ENCODE results near the gene IL4I1. TPM values are rescaled to one million over a fixed set of nuclear protein-coding genes. Genes with fewer than 3 reads are reported as not detected.

The IL4I1 gene
- total RNA-seq, 1 donor from 2014 or later, result 0.24 TPM

DNA sequence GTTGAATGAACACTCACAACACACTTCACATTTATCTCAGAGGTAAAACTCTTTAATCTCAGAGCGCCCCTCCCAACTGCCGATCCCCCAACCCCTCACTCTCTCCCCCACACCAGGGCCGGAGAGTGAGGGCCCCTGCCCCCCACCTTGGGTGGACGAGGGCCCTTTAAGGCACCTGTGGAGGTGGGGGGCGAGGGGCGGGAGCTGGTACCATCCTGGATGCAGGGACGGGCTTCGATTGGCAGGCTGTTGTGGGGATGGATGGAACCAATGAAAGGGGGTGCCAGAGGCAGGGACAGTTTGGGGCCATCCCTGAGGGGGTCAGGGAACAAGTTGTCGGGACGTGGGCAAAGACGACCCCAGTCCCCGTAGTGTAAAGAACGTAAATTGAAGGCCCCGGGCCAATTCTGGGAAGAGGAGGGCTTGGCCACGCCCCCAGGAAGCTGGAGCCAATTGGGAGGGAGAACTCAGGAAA, 27.6 kb downstream of the IL4I1 start:
- DNase-seq (ENCODE audit: low spot score, unreplicated experiment), result no peak
- TF ChIP-seq, protein P1, sequence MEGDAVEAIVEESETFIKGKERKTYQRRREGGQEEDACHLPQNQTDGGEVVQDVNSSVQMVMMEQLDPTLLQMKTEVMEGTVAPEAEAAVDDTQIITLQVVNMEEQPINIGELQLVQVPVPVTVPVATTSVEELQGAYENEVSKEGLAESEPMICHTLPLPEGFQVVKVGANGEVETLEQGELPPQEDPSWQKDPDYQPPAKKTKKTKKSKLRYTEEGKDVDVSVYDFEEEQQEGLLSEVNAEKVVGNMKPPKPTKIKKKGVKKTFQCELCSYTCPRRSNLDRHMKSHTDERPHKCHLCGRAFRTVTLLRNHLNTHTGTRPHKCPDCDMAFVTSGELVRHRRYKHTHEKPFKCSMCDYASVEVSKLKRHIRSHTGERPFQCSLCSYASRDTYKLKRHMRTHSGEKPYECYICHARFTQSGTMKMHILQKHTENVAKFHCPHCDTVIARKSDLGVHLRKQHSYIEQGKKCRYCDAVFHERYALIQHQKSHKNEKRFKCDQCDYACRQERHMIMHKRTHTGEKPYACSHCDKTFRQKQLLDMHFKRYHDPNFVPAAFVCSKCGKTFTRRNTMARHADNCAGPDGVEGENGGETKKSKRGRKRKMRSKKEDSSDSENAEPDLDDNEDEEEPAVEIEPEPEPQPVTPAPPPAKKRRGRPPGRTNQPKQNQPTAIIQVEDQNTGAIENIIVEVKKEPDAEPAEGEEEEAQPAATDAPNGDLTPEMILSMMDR (IDR thresholded peaks at IDR 0.05; ENCODE audit: unreplicated experiment), result no peak
- Mint-ChIP-seq H3K36me3 (ENCODE audit: insufficient read depth) (peaks cover 11% of the 10 kb centered on the region), H3K4me1 (ENCODE audit: low read depth) (peaks cover 18% of the 10 kb centered on the region), H3K27me3 (no peaks in the 10 kb centered on the region), H3K4me3 (ENCODE audit: low read depth) (no peak overlapping the region), H3K27ac (no peak overlapping the region), H3K9me3 (ENCODE audit: low read depth) (no peaks in the 10 kb centered on the region)

DNA sequence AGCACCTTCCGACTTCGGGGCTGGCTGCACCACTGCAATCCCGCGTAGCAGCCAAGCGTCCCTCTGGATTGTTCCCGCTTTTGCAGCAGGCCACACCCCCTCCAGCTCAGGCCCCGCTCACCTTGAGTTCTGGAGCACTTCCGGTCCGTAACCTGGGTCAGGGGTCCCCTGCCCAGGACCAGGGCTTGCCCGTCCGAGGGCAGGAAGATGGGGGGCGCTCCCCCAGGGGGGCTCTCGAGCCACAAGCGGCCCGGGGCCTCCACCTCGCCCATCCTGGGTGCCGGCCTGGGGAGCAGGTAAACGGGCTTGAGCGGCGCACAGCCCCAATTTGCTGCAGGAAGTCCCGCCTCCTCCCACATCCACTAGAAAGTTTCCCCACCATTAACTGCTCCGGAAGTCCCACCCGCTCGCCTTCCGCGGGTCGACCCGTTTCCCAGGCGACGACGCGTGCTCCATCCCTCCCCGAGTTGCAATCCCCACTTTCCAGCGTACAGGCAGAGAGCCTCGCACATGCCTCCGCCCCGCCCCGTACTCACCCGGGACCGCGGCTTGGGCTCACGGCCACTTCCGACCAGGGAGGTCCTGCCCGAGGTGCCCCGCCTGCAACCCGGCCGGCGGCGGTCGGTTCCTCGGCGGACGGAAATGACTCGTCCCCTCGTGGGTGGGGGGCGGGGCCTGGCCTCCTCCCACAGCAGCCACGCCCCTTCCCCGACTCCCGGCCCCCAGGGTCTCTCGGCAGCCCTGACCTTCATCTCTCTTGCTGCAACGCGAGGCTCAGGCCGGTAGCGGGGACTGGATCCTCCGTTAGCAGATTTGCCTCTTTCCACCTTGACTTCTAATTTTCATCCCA, 29.5 kb downstream of the IL4I1 start, which contains the start of gene PNKP:
Gene PNKP, minus strand, starts transcription at position 644 of the 850 bp plus-strand sequence. Its CDS starts 372 bp downstream, at position 272.
- no peaks in the 10 kb centered on the region for H3K9me3 Mint-ChIP-seq (ENCODE audit: low read depth)
- H3K4me3 Mint-ChIP-seq (ENCODE audit: low read depth), result no peak within 1 kb of the TSS
- peak; percentile 79 for DNase-seq (ENCODE audit: low spot score, unreplicated experiment)
- H3K4me1 Mint-ChIP-seq (ENCODE audit: low read depth), result peaks cover 20% of the 10 kb centered on the region
- H3K27me3 Mint-ChIP-seq, result no peaks in the 10 kb centered on the region
- H3K36me3 Mint-ChIP-seq (ENCODE audit: insufficient read depth), result peaks cover 15% of the 10 kb centered on the region
- H3K27ac Mint-ChIP-seq, result peak within 1 kb of the TSS; percentile 97
- TF ChIP-seq, protein P1 (IDR thresholded peaks at IDR 0.05; ENCODE audit: unreplicated experiment), result no peak

DNA sequence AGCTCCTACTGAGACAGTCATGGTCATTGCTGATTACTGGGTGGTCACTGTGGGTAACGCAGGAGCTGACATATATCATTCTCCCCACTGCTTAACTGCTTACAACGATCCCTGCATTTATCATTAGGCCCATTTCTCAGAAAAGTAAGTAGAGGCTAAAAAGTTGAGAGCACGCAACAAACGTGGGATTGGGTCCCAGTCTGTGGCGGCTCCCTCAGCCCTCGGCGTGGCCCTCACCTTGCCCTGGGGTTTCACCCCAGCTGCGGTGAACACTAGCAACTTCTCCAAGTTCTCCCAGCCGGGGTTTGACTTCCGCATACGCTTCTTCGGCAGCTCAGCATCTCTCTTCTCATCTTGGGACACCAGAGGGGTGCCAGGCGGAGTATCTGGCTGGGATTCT, 31.8 kb downstream of the IL4I1 start:
- Mint-ChIP-seq H3K36me3 (ENCODE audit: insufficient read depth) (peaks cover 19% of the 10 kb centered on the region), H3K4me3 (ENCODE audit: low read depth) (no peak overlapping the region), H3K9me3 (ENCODE audit: low read depth) (no peaks in the 10 kb centered on the region), H3K4me1 (ENCODE audit: low read depth) (peaks cover 14% of the 10 kb centered on the region), H3K27me3 (no peaks in the 10 kb centered on the region), H3K27ac (no peak overlapping the region)
- no peak for DNase-seq (ENCODE audit: low spot score, unreplicated experiment)
- TF ChIP-seq, protein P1 (IDR thresholded peaks at IDR 0.05; ENCODE audit: unreplicated experiment), result no peak

DNA sequence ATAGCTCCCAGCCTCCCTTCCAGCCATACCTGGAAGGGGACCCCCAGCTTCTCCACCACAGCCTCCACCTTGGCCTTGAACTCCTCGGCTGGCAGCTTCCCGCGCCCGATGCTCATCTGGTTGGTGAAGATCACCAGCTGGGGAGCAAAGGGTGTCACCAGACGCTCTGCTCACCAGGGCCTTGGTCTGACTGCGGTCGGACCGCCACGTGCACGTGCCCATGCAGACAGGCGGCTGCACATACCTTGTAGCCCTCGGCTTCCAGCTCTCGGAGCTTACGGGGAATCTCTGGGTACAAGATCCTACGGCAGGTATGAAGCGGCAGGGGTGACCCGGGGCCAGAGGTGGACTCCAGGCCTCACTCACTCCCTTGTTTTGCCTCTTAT, 32.8 kb downstream of the IL4I1 start:
- H3K27me3 Mint-ChIP-seq, result no peaks in the 10 kb centered on the region
- H3K4me1 Mint-ChIP-seq (ENCODE audit: low read depth), result peaks cover 14% of the 10 kb centered on the region
- no peak overlapping the region for H3K27ac Mint-ChIP-seq
- peaks cover 20% of the 10 kb centered on the region for H3K36me3 Mint-ChIP-seq (ENCODE audit: insufficient read depth)
- H3K9me3 Mint-ChIP-seq (ENCODE audit: low read depth), result no peaks in the 10 kb centered on the region
- no peak overlapping the region for H3K4me3 Mint-ChIP-seq (ENCODE audit: low read depth)
- no peak for DNase-seq (ENCODE audit: low spot score, unreplicated experiment)
- TF ChIP-seq, protein P1 (IDR thresholded peaks at IDR 0.05; ENCODE audit: unreplicated experiment), result no peak

DNA sequence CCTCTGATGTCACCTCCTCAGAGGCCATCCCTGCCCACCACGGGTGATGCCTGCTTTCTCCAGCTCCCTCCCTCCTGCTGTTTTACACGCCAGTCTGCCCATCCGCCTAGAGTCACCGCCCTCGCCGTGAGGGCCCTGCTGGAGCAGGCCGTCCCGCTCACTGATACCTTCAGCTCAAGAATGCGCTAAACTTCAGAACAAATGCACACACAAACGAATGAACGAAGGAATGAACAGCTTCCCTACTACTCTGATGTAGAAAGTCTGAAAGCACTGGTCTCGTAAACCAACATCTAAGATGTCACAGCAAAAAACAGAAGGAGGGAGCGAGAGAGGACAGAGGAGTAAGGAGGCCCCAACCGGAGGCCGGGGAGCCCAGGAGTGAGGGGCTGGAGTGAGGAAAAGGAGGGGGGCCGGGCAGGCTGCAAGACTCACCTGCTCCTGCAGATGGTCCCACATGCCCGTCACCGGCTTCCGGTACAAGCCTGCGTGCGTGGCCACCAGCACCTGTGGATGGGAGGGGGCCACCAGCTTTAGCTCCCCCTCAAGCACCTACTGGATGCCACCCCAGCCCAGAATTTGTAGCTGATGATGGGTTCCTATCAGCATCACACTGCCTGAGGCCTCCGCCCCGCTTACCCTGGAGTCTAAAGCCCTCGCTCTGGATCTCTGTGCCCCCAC, 33.3 kb downstream of the IL4I1 start:
- no peak overlapping the region for H3K4me3 Mint-ChIP-seq (ENCODE audit: low read depth)

More for the DNA sequence above, 33.3 kb downstream of the IL4I1 start:
- Mint-ChIP-seq H3K4me1 (ENCODE audit: low read depth) (peaks cover 14% of the 10 kb centered on the region), H3K27ac (no peak overlapping the region), H3K9me3 (ENCODE audit: low read depth) (no peaks in the 10 kb centered on the region), H3K36me3 (ENCODE audit: insufficient read depth) (peaks cover 22% of the 10 kb centered on the region), H3K27me3 (no peaks in the 10 kb centered on the region)
- TF ChIP-seq, protein P1 (IDR thresholded peaks at IDR 0.05; ENCODE audit: unreplicated experiment), result no peak
- no peak for DNase-seq (ENCODE audit: low spot score, unreplicated experiment)
